Tibial nerve (tissue), 4 donors: ENCODE results near the gene SNRK.

Experiments
- CTCF ChIP-seq, 5 experiments: fragments of 200-600 bp in 3 of 5; fragments of 450-650 bp in 2 of 5; sonication (generic) in 3 of 5; IDR thresholded peaks; one replicate each; pipeline ENCODE4 v1.5.1; 2016 to 2019; ENCODE audit warnings: antibody characterized with exemption in 5 of 5, mild to moderate bottlenecking in 3 of 5, moderate library complexity in 2 of 5
- EP300 ChIP-seq, 2 donors: sonication (generic); formaldehyde crosslinking; IDR thresholded peaks; one replicate each; pipeline ENCODE4 v1.6.1; 2017; ENCODE audit warnings: antibody characterized with exemption in 2 of 2, mild to moderate bottlenecking in 1 of 2
- POLR2A ChIP-seq, 2 donors: fragments of 450-650 bp; IDR thresholded peaks; one replicate each; pipeline ENCODE4 v1.6.1; 2017; ENCODE audit warnings: antibody characterized with exemption in 2 of 2, mild to moderate bottlenecking in 2 of 2, moderate library complexity in 2 of 2

DNA sequence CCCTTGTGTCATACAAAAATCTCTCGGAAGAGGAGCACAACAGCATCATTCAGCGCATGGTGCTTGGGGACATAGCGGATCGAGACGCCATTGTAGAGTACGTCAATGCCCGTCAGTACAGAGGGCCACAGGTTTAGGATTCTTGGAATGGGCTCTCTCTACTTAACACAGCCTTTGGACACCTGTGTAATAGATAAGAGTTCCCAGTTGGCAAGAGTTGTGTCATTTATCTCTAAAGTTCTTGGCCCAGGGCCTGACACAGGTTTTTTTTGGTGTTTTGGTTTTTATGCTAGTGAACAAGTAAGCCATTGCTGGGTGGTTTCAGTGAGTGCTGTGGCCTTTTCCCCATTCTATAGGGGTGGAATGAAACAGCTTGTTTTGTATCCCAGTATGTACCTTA lies 54.1 kb downstream of the SNRK start:
- TF ChIP-seq CTCF (IDR thresholded peaks at IDR 0.05) (no peak), POLR2A (IDR thresholded peaks at IDR 0.05) (no peak), EP300 (IDR thresholded peaks at IDR 0.05) (no peak)
